ENCODE results near the gene OTUD5.

Gene OTUD5

GRCh38 chrX:48902135-48902534, 55.3 kb downstream of the OTUD5 start:
- TF ChIP-seq CTCF (conservative IDR thresholded peaks at IDR 0.05; ENCODE audit: low read depth): no peak
- CTCF ChIA-PET: no interaction called here

GRCh38 chrX:48901069-48901468, 56.3 kb downstream of the OTUD5 start:
- DNase-seq (ENCODE audit: low spot score): no peak
- POLR2A ChIA-PET (ENCODE audit: low non-redundant PET): no interaction called here
- no peak for TF ChIP-seq CTCF (conservative IDR thresholded peaks at IDR 0.05; ENCODE audit: low read depth)
- CTCF ChIA-PET: interaction anchor here (1.1 kb wide), 1 partner anchor 78 kb away, joined by 5 read pairs; no protein-coding TSS in a partner anchor
- H3K27ac ChIP-seq: no peak overlapping the region

More at GRCh38 chrX:48902135-48902534, 55.3 kb downstream of the OTUD5 start:
- no peak for DNase-seq (ENCODE audit: low spot score)
- POLR2A ChIA-PET (ENCODE audit: low non-redundant PET): no interaction called here
- H3K27ac ChIP-seq: no peak overlapping the region

- CTCF ChIA-PET: no interaction called here
- POLR2A ChIA-PET (ENCODE audit: low non-redundant PET): no interaction called here
- no peak for TF ChIP-seq CTCF (conservative IDR thresholded peaks at IDR 0.05; ENCODE audit: low read depth)
- peak overlapping the region; percentile 91 for H3K27ac ChIP-seq
- DNase-seq (ENCODE audit: low spot score): no peak
Measured at GRCh38 chrX:48899078-48899410, 58.4 kb downstream of the OTUD5 start.

- peak within 1 kb of the TSS; percentile 91 for H3K27ac ChIP-seq
- ChIA-PET CTCF (no interaction called here), POLR2A (ENCODE audit: low non-redundant PET) (interaction anchor here (0.5 to 1.2 kb wide), 4 partner anchors 61 to 436 kb away, joined by 3 to 4 read pairs (median 3); partner anchors contain the start of gene HDAC6)
- DNase-seq (ENCODE audit: low spot score): peak; percentile 78
- no peak for TF ChIP-seq CTCF (conservative IDR thresholded peaks at IDR 0.05; ENCODE audit: low read depth)
Measured at GRCh38 chrX:48897625-48898306, 59.6 kb downstream of the OTUD5 start, which contains the start of the genes PQBP1 and TIMM17B. Gene PQBP1, plus strand, starts transcription at chrX:48897930. Its CDS starts 580 bp downstream, at chrX:48898510. Gene TIMM17B, minus strand, starts transcription at chrX:48897768. Its CDS starts 19 bp downstream, at chrX:48897749.

GRCh38 chrX:48897157-48897624, 60.2 kb downstream of the OTUD5 start:
- CTCF ChIA-PET: no interaction called here
- no peak for TF ChIP-seq CTCF (conservative IDR thresholded peaks at IDR 0.05; ENCODE audit: low read depth)
- POLR2A ChIA-PET (ENCODE audit: low non-redundant PET): interaction anchor here (0.5 to 0.6 kb wide), 2 partner anchors 62 to 266 kb away, joined by 3 read pairs; no protein-coding TSS in a partner anchor
- DNase-seq (ENCODE audit: low spot score): peak; percentile 55
- H3K27ac ChIP-seq: peak overlapping the region; percentile 91

GRCh38 chrX:48896611-48897011, 60.8 kb downstream of the OTUD5 start:
- no peak for DNase-seq (ENCODE audit: low spot score)
- ChIA-PET POLR2A (ENCODE audit: low non-redundant PET) (no interaction called here), CTCF (no interaction called here)
- TF ChIP-seq CTCF (conservative IDR thresholded peaks at IDR 0.05; ENCODE audit: low read depth): no peak
- peak overlapping the region; percentile 91 for H3K27ac ChIP-seq

Data from RWPE1 (cell line).